H1 (cell line): ENCODE measurements around the gene IGFBP4. TPM values are rescaled to one million over a fixed set of nuclear protein-coding genes. Genes with fewer than 3 reads are reported as not detected.

Source experiments
- ASH2L ChIP-seq: fragments of 200-600, 300-600 bp; sonication (generic); IDR thresholded peaks from one replicate; pipeline ENCODE4 v1.7.1; 2017; ENCODE audit warnings: low read length
- SUZ12 ChIP-seq: fragments of 200-600 bp; sonication (generic); IDR thresholded peaks from 2 replicates; pipeline ENCODE4 v1.6.1; 2012; ENCODE audit warnings: mild to moderate bottlenecking, inconsistent platforms, low read length, moderate library complexity, mixed read lengths
- polyA plus RNA-seq, 7 experiments: library from polyadenylated mRNA; depleted of rRNA in 3 of 7; stranded (reverse) in 5 of 7; unstranded in 2 of 7; fragments of >200 nt in 5 of 7; fragments of 200-250 nt in 2 of 7; gene quantifications; 1 replicate in 5 of 7; 2 replicates in 1 of 7; 4 replicates in 1 of 7; pipeline versions ENCODE4 v1.2.1 to v1.2.3, GENCODE V29; 2011 to 2013; ENCODE audit warnings: missing spikeins in 2 of 7, mixed read lengths in 2 of 7
- total RNA-seq: library from RNA; stranded (reverse); fragmentation: NEBNext Ultra II Directional; extraction: Animal tissue kit (Norgen Biotek cat#: 25700); gene quantifications from 2 replicates; pipeline ENCODE4 v1.2.1, GENCODE V29; 2021
- TF ChIP-seq, protein P1 (sequence below), 3 experiments: IDR thresholded peaks; 1 replicate in 2 of 3; 2 replicates in 1 of 3; pipeline versions ENCODE4 v1.5.1 to v1.6.1; 2011; ENCODE audit warnings: low read length in 3 of 3, mild to moderate bottlenecking in 3 of 3, inconsistent platforms in 2 of 3, low read depth in 1 of 3, moderate library complexity in 1 of 3; ENCODE audit not compliant: insufficient read depth in 1 of 3; ENCODE audit errors: control extremely low read depth in 1 of 3

IGFBP4 gene
- total and polyA plus RNA-seq, 2 of the 8 experiments (the other 6 are each of a cell fraction or from before 2014, with no cell fraction given) = 85.5 to 105 TPM

GRCh38 chr17:40425741-40426140 lies 17.5 kb upstream of the IGFBP4 start (continued):
- TF ChIP-seq, protein P1, sequence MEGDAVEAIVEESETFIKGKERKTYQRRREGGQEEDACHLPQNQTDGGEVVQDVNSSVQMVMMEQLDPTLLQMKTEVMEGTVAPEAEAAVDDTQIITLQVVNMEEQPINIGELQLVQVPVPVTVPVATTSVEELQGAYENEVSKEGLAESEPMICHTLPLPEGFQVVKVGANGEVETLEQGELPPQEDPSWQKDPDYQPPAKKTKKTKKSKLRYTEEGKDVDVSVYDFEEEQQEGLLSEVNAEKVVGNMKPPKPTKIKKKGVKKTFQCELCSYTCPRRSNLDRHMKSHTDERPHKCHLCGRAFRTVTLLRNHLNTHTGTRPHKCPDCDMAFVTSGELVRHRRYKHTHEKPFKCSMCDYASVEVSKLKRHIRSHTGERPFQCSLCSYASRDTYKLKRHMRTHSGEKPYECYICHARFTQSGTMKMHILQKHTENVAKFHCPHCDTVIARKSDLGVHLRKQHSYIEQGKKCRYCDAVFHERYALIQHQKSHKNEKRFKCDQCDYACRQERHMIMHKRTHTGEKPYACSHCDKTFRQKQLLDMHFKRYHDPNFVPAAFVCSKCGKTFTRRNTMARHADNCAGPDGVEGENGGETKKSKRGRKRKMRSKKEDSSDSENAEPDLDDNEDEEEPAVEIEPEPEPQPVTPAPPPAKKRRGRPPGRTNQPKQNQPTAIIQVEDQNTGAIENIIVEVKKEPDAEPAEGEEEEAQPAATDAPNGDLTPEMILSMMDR (IDR thresholded peaks at IDR 0.05; ENCODE audit: control extremely low read depth in 1 of 3, insufficient read depth in 1 of 3, low read depth in 1 of 3, low read length in 3 of 3) = no peak
- TF ChIP-seq ASH2L = no peak
- TF ChIP-seq SUZ12 = no peak
- TF ChIP-seq, all 59 proteins: peak for 0
